Retinal pigment epithelial cell (primary cell): ENCODE measurements around the gene FZD10.

Source experiments
- DNase-seq: peaks from one replicate; pipeline ENCODE4 v3.0.0-alpha.2; 2010; ENCODE audit warnings: low read depth
- H3K4me3 ChIP-seq: 2 replicates; pipeline ENCODE4 v1.5.1; 2011; ENCODE audit warnings: mild to moderate bottlenecking, low read length, control low read depth, moderate library complexity
- TF ChIP-seq, protein P1 (sequence below): conservative IDR thresholded peaks from 2 replicates; pipeline ENCODE4 v1.5.1; 2011; ENCODE audit warnings: low read depth, low read length, control low read depth, inconsistent platforms

FZD10 gene

GRCh38 chr12:130154276-130155070 lies 7.8 kb upstream of the FZD10 start:
- no peak for DNase-seq
- TF ChIP-seq, protein P1, sequence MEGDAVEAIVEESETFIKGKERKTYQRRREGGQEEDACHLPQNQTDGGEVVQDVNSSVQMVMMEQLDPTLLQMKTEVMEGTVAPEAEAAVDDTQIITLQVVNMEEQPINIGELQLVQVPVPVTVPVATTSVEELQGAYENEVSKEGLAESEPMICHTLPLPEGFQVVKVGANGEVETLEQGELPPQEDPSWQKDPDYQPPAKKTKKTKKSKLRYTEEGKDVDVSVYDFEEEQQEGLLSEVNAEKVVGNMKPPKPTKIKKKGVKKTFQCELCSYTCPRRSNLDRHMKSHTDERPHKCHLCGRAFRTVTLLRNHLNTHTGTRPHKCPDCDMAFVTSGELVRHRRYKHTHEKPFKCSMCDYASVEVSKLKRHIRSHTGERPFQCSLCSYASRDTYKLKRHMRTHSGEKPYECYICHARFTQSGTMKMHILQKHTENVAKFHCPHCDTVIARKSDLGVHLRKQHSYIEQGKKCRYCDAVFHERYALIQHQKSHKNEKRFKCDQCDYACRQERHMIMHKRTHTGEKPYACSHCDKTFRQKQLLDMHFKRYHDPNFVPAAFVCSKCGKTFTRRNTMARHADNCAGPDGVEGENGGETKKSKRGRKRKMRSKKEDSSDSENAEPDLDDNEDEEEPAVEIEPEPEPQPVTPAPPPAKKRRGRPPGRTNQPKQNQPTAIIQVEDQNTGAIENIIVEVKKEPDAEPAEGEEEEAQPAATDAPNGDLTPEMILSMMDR: no peak

DNA sequence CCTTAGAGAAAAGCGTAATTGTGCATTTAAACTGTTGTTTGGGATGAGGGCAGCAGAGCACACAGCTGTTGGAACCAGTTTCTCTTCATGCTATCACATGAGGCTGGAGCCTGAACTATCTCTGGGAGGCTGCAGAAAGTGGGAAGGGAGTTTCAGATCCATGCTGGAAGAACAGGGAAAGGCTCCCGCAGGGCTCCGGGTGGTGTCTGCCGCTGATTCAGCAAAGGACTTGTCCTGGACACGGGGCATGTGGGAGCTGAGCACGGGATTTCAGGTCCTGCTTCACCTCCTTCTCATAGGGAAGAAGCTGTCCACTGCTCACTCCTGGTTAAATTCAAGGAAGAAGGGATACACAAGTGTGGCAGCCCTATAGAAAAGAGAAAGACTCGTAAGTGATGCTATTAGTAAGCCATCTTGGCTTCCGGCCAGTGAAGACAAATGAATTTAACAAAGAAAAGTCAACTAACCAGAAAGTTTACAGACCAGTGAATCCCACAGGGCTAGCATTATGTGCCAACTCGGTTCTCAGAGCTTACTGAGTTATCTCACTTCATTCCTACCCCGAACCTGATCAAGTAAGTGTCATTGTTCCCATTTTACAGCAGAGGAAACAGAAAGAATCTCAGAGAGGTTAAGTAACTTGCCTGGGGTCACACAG lies 6.7 kb upstream of the FZD10 start:
- H3K4me3 ChIP-seq: no peak overlapping the region
- TF ChIP-seq, protein P1: no peak
- DNase-seq: no peak

More at GRCh38 chr12:130154276-130155070, 7.8 kb upstream of the FZD10 start:
- H3K4me3 ChIP-seq: no peak overlapping the region

GRCh38 chr12:130156652-130157275 lies 5.5 kb upstream of the FZD10 start:
- no peak for DNase-seq
- no peak overlapping the region for H3K4me3 ChIP-seq
- TF ChIP-seq, protein P1: no peak

DNA sequence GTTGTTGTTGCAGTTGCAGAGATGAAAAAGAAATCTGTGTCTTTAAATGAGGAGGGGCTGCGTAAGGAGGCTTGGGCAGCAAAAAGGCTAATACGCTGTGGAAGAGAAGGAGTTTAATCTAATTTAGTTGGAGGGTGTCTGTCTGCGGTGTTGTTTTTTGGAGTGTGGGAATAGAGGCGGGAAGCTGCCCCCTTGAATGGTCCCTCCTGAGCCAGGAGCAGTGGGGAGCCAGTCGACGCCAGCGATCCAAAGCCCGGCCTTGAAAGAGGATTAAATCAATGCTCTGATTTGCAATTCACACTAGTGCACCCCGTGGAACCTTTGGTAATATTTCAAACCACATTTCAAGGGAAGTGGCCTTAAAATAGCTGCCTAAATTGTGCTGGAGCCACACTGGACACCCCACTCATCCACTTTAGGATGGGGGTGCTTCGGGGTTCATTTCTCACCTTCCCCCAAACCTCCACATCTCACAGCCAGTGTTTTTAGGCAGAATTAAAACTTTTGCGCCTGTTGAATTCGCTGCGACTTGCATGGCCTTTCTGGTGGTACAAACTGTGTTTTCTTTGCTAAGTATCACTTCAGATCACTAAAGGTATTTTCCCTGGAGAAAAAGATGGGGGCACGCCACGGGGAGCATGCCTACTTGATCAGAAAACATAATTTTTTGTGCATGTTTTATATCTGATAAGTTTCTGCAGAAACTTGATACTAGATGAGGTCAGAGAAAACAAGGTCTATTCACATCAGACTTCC lies 4.1 kb upstream of the FZD10 start:
- DNase-seq: no peak
- TF ChIP-seq, protein P1: no peak
- H3K4me3 ChIP-seq: no peak overlapping the region

- no peak for DNase-seq
- no peak overlapping the region for H3K4me3 ChIP-seq
- TF ChIP-seq, protein P1: no peak
Measured at GRCh38 chr12:130158754-130159059, 3.6 kb upstream of the FZD10 start.

DNA sequence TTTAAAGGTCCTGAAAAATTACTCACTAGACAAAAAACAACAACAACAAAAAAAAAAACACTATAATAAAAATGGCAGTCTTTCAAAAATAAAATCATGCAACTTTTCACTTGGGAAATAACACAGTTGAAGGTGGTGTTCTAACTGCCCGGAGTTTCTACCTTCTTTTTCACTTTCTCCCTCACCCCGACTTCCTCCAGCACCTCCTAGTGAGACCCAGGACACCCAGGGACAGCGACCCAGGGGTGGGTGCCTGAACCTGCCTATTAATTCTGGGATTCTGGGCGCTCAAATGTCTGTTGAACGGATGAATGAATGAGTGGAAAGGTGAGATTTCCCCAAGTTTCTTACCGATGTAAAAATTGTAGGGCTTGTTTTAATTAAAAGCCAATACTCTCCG lies 2.0 kb upstream of the FZD10 start:
- DNase-seq: no peak
- TF ChIP-seq, protein P1: no peak
- H3K4me3 ChIP-seq: no peak overlapping the region
